Astrocyte (in vitro differentiated cells and primary cell): ENCODE measurements around the gene CUEDC1. TPM values are rescaled to one million over a fixed set of nuclear protein-coding genes. Genes with fewer than 3 reads are reported as not detected.

Experiments used
- DNase-seq: peaks from one replicate; pipeline ENCODE4 v3.0.0-alpha.2; 2010; ENCODE audit warnings: low read depth
- FAIRE-seq: peaks from 2 replicates; lab custom pipeline; 2011; peaks lifted over from hg19 to GRCh38; lab: Jason Lieb, UNC
- H2AFZ ChIP-seq: 2 replicates; pipeline ENCODE4 v1.6.0; 2012; ENCODE audit warnings: low read depth, low read length, inconsistent platforms
- H3K27ac ChIP-seq: 2 replicates; pipeline ENCODE4 v1.5.1; 2011; ENCODE audit warnings: low read depth, low read length, inconsistent platforms
- H3K27me3 ChIP-seq: 2 replicates; pipeline ENCODE4 v1.6.0; 2011; ENCODE audit warnings: low read length, inconsistent platforms; ENCODE audit not compliant: insufficient read depth
- H3K36me3 ChIP-seq: 2 replicates; pipeline ENCODE4 v1.5.1; 2011; ENCODE audit warnings: low read length, inconsistent platforms; ENCODE audit not compliant: insufficient read depth
- H3K4me1 ChIP-seq: 2 replicates; pipeline ENCODE4 v1.5.1; 2011; ENCODE audit warnings: low read length, inconsistent platforms; ENCODE audit not compliant: insufficient read depth
- H3K4me2 ChIP-seq: 2 replicates; pipeline ENCODE4 v1.6.0; 2012; ENCODE audit warnings: low read length, inconsistent platforms
- H3K4me3 ChIP-seq: 2 replicates; pipeline ENCODE4 v1.5.1; 2011; ENCODE audit warnings: low read depth, mild to moderate bottlenecking, low read length, inconsistent platforms; ENCODE audit not compliant: insufficient read depth
- H3K79me2 ChIP-seq: 2 replicates; pipeline ENCODE4 v1.6.0; 2012; ENCODE audit warnings: mild to moderate bottlenecking, low read length, inconsistent platforms; ENCODE audit not compliant: insufficient read depth
- H3K9ac ChIP-seq: 2 replicates; pipeline ENCODE4 v1.6.0; 2012; ENCODE audit warnings: mild to moderate bottlenecking, low read length, inconsistent platforms
- H3K9me3 ChIP-seq: 2 replicates; pipeline ENCODE4 v1.5.1; 2012; ENCODE audit warnings: low read depth, mild to moderate bottlenecking, low read length, inconsistent platforms; ENCODE audit not compliant: insufficient read depth
- H4K20me1 ChIP-seq: 2 replicates; pipeline ENCODE4 v1.6.0; 2012; ENCODE audit warnings: low read length, inconsistent platforms; ENCODE audit not compliant: insufficient read depth
- H3K27ac Mint-ChIP-seq: one replicate; pipeline ENCODE4 v1.8.0; 2021; ENCODE audit warnings: mild to moderate bottlenecking, mixed read lengths; ENCODE audit not compliant: unreplicated experiment
- H3K27me3 Mint-ChIP-seq: one replicate; pipeline ENCODE4 v1.8.0; 2021; ENCODE audit warnings: low read depth, mixed read lengths; ENCODE audit not compliant: unreplicated experiment
- H3K36me3 Mint-ChIP-seq: one replicate; pipeline ENCODE4 v1.8.0; 2021; ENCODE audit warnings: low read depth, mixed read lengths; ENCODE audit not compliant: unreplicated experiment
- H3K4me1 Mint-ChIP-seq: one replicate; pipeline ENCODE4 v1.8.0; 2021; ENCODE audit warnings: low read depth, mixed read lengths; ENCODE audit not compliant: unreplicated experiment
- H3K4me3 Mint-ChIP-seq: one replicate; pipeline ENCODE4 v1.8.0; 2021; ENCODE audit warnings: mild to moderate bottlenecking, moderate library complexity, mixed read lengths; ENCODE audit not compliant: unreplicated experiment
- H3K9me3 Mint-ChIP-seq: one replicate; pipeline ENCODE4 v1.8.0; 2021; ENCODE audit warnings: mild to moderate bottlenecking, mixed read lengths; ENCODE audit not compliant: unreplicated experiment
- CTCF ChIP-seq: IDR thresholded peaks from 2 replicates; pipeline ENCODE4 v1.5.1; 2011; ENCODE audit warnings: low read depth, mild to moderate bottlenecking, inconsistent platforms, low read length, moderate library complexity; ENCODE audit not compliant: insufficient read depth
- EZH2 ChIP-seq: IDR thresholded peaks from 2 replicates; pipeline ENCODE4 v1.6.1; 2012; ENCODE audit warnings: mild to moderate bottlenecking, low read length, inconsistent platforms; ENCODE audit not compliant: insufficient read depth
- total RNA-seq: library from RNA; stranded (reverse); gene quantifications from 2 replicates; pipeline ENCODE4 v1.2.1, GENCODE V29; 2021

CUEDC1 gene
- total RNA-seq, 1 donor from 2014 or later: 43.7 TPM

DNA sequence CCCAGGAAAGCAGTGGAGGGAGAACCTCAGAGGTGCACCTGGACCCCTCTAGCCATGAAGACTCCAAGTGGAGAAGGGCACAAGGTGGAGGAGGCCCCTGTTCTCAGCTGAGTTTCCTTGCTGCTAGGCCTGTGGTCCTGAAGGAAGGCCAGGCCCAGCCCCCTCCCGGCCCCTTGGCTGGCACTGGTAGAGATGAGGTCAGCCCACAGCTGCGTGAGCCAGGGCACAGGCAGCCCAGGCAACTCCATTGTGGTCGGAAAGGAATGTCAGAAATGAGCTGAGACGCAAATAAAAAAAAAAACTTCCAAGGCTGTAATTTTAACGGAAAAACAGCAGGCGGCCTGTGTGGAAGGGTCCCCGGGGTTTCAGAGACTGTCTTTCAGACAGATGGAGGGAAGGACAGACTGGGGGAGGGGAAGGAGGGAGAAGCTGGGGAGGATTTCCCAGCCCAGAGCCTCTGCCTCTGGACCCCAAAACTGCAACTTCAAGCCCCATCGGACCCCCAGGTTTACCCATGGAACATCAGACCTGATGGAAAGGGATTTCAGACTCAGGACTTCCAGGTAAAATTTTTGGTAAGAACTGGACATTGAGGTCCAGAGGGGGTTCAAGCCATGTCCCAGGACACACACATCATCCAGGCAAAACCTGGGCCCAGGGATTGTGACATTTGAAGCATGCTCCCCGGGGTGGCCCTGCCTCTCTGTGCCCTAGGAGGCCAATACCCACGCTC, 79.8 kb downstream of the CUEDC1 start:
- Mint-ChIP-seq H3K4me1 (peaks cover 69% of the 10 kb centered on the region), H3K27me3 (no peaks in the 10 kb centered on the region), H3K36me3 (peaks cover 9% of the 10 kb centered on the region), H3K9me3 (no peaks in the 10 kb centered on the region), H3K27ac (peak overlapping the region; percentile 93), H3K4me3 (no peak overlapping the region)
- DNase-seq: peak; percentile 97
- Histone ChIP-seq H3K36me3 (peaks cover 3% of the 10 kb centered on the region), H3K27ac (peak overlapping the region; percentile 97), H3K79me2 (peaks cover 3% of the 10 kb centered on the region), H3K27me3 (no peaks in the 10 kb centered on the region), H2AFZ (no peak overlapping the region), H3K4me2 (peak overlapping the region; percentile 88), H4K20me1 (no peaks in the 10 kb centered on the region), H3K9ac (peak overlapping the region; percentile 89), H3K4me1 (peaks cover 62% of the 10 kb centered on the region), H3K9me3 (no peaks in the 10 kb centered on the region), H3K4me3 (peak overlapping the region; percentile 44)
- FAIRE-seq: peak; percentile 54
- TF ChIP-seq CTCF (peak; percentile 52), EZH2 (no peak)

DNA sequence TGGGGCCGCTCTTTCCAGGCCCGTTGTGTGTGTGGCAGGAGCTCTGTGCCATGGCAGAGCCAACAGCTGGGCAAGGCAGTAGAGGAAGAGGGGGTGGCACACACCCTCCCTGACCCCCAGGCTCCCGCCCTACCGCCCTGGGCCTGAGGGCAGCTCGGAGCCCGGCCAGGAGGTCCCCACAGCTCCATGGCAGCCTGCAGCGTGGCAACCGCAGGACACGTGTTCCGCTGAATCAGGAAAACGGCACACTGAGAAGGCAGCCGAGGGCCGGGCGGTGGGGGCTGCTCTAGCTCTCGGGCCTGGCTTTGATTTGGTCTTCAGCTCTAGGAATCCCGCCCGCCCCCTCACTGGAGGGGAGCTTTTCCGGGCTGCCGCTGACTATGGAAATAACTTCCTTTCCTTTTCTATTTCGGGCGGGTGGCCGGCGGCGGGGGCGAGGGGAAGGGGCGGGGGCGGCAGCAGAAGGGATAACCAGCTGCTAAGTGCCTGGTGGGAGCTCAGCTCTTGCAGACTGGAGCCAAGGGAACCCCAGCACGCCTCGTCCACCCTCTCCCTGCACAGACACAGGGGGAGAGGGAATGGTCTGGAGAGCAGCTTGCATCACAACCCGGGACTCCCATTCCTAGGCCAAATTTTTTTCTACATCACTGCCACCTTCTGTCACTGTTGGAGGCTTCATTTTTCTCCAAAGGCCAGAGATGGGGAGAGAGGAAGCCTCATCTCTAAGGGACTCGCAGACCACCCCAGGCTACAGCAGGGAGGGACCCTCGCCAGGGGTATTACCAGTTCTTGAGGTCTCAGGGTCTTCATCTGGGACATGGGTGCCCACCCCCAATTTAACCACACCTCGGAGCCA, 80.5 kb downstream of the CUEDC1 start:
- Histone ChIP-seq H3K27me3 (no peaks in the 10 kb centered on the region), H3K4me3 (peak overlapping the region; percentile 44), H3K4me2 (peak overlapping the region; percentile 88), H2AFZ (peak overlapping the region; percentile 7), H3K4me1 (peaks cover 62% of the 10 kb centered on the region), H3K36me3 (peaks cover 3% of the 10 kb centered on the region), H4K20me1 (no peaks in the 10 kb centered on the region), H3K79me2 (peaks cover 3% of the 10 kb centered on the region), H3K9ac (peak overlapping the region; percentile 89), H3K27ac (peak overlapping the region; percentile 97), H3K9me3 (no peaks in the 10 kb centered on the region)
- Mint-ChIP-seq H3K9me3 (no peaks in the 10 kb centered on the region), H3K4me1 (peaks cover 70% of the 10 kb centered on the region), H3K4me3 (peak overlapping the region; percentile 57), H3K36me3 (peaks cover 8% of the 10 kb centered on the region), H3K27me3 (no peaks in the 10 kb centered on the region), H3K27ac (peak overlapping the region; percentile 97)
- no peak for FAIRE-seq
- peak; percentile 94 for DNase-seq
- TF ChIP-seq CTCF (no peak), EZH2 (no peak)
